Activated CD4-positive, alpha-beta memory T cell treated with anti-CD3 and anti-CD28 coated beads, Interleukin-2, amount 10 ng/mL, durations not matched to agents 7 days and 5 days (primary cell): ENCODE results near the gene GAGE12E. TPM values are rescaled to one million over a fixed set of nuclear protein-coding genes. Genes with fewer than 3 reads are reported as not detected.

Experiments
- total RNA-seq, 2 experiments: library from RNA; stranded (reverse); gene quantifications; one replicate each; pipeline ENCODE4 v1.2.3, GENCODE V29; 2021

The GAGE12E gene
- total RNA-seq, 2 experiments from 2014 or later: not detected

Other genes starting within 250 kb of the GAGE12E start
- not detected for gene GAGE10, start 247.6 kb upstream of the GAGE12E start, total RNA-seq
- gene GAGE12J, start 229.3 kb upstream of the GAGE12E start, total RNA-seq: not detected
- gene GAGE13, start 219.7 kb upstream of the GAGE12E start, total RNA-seq: not detected
- gene GAGE12C, start 19.1 kb upstream of the GAGE12E start, total RNA-seq: not detected
- not detected for gene GAGE12D, start 9.6 kb upstream of the GAGE12E start, total RNA-seq
- not detected for gene GAGE12F, start 9.6 kb downstream of the GAGE12E start, total RNA-seq
- gene GAGE12G, start 19.1 kb downstream of the GAGE12E start, total RNA-seq: not detected
- gene GAGE12H, start 28.7 kb downstream of the GAGE12E start, total RNA-seq: not detected
- gene GAGE2A, start 38.2 kb downstream of the GAGE12E start, total RNA-seq: not detected
- not detected for gene GAGE1, start 47.7 kb downstream of the GAGE12E start, total RNA-seq
- not detected for gene PAGE1, start 144.7 kb downstream of the GAGE12E start, total RNA-seq